DND-41 (cell line): ENCODE measurements around the gene SLC25A3.

Experiments used
- ATAC-seq: fragments of 200-7000 bp; cut with Tn5 transposase; 3 replicates; pipeline ENCODE4 v1.9.1; 2021; ENCODE audit warnings: low read depth; ENCODE audit not compliant: insufficient read depth
- DNase-seq: peaks from one replicate; pipeline ENCODE4 v3.0.0-alpha.2; 2020
- H2AFZ ChIP-seq: 2 replicates; pipeline ENCODE4 v1.6.0; 2012; ENCODE audit warnings: low read depth, low read length
- H3K27ac ChIP-seq: 2 replicates; pipeline ENCODE4 v1.5.1; 2012; ENCODE audit warnings: low read length, inconsistent platforms
- H3K27me3 ChIP-seq: fragments of 200-600 bp; sonication (generic); 2 replicates; pipeline ENCODE4 v1.6.0; 2012; ENCODE audit warnings: low read length, mild to moderate bottlenecking, inconsistent platforms; ENCODE audit not compliant: insufficient read depth, poor library complexity
- H3K36me3 ChIP-seq: 2 replicates; pipeline ENCODE4 v1.5.1; 2012; ENCODE audit warnings: low read length, inconsistent platforms; ENCODE audit not compliant: insufficient read depth
- H3K4me1 ChIP-seq: 2 replicates; pipeline ENCODE4 v1.5.1; 2012; ENCODE audit warnings: mild to moderate bottlenecking, low read length; ENCODE audit not compliant: insufficient read depth
- H3K4me2 ChIP-seq: 2 replicates; pipeline ENCODE4 v1.6.0; 2012; ENCODE audit warnings: mild to moderate bottlenecking, moderate library complexity, low read length, inconsistent platforms; ENCODE audit not compliant: insufficient read depth
- H3K4me3 ChIP-seq, 2 experiments: fragments of 200-600 bp in 1 of 2; shearing (Covaris generic) in 1 of 2; 2 replicates each; pipeline ENCODE4 v1.5.1; 2012 to 2016; ENCODE audit warnings: inconsistent platforms in 2 of 2, low read length in 2 of 2, mild to moderate bottlenecking in 2 of 2, low read depth in 1 of 2, moderate library complexity in 1 of 2
- H3K79me2 ChIP-seq: 2 replicates; pipeline ENCODE4 v1.6.0; 2012; ENCODE audit warnings: low read length, inconsistent platforms; ENCODE audit not compliant: insufficient read depth
- H3K9ac ChIP-seq: 2 replicates; pipeline ENCODE4 v1.6.0; 2012; ENCODE audit warnings: low read depth, mild to moderate bottlenecking, inconsistent platforms, low read length, moderate library complexity
- H3K9me3 ChIP-seq: 2 replicates; pipeline ENCODE4 v1.5.1; 2012; ENCODE audit warnings: low read length, moderate library complexity, mild to moderate bottlenecking, inconsistent platforms; ENCODE audit not compliant: insufficient read depth, severe bottlenecking
- H4K20me1 ChIP-seq: 2 replicates; pipeline ENCODE4 v1.6.0; 2012; ENCODE audit warnings: low read length; ENCODE audit not compliant: insufficient read depth
- CTCF ChIP-seq: IDR thresholded peaks from 2 replicates; pipeline ENCODE4 v1.5.1; 2012; ENCODE audit warnings: borderline replicate concordance, low read length, moderate library complexity, mild to moderate bottlenecking; ENCODE audit not compliant: poor library complexity, severe bottlenecking; ENCODE audit errors: extremely low read depth
- EZH2 ChIP-seq: IDR thresholded peaks from 3 replicates; pipeline ENCODE4 v1.6.1; 2012; ENCODE audit warnings: borderline replicate concordance, low read depth, mild to moderate bottlenecking, moderate library complexity, low read length, inconsistent platforms; ENCODE audit not compliant: severe bottlenecking

SLC25A3 gene

GRCh38 chr12:98610596-98610995 lies 17.1 kb downstream of the SLC25A3 start:
- Histone ChIP-seq H3K4me1 (no peaks in the 10 kb centered on the region), H3K4me3 (no peak overlapping the region), H3K4me2 (no peak overlapping the region), H3K36me3 (no peaks in the 10 kb centered on the region), H3K27ac (no peak overlapping the region), H3K9ac (no peak overlapping the region), H2AFZ (no peak overlapping the region), H3K9me3 (no peaks in the 10 kb centered on the region), H4K20me1 (no peaks in the 10 kb centered on the region), H3K79me2 (no peaks in the 10 kb centered on the region), H3K27me3 (no peaks in the 10 kb centered on the region)
- TF ChIP-seq CTCF (no peak), EZH2 (no peak)
- DNase-seq: no peak
- no peak for ATAC-seq

- Histone ChIP-seq H3K4me1 (no peaks in the 10 kb centered on the region), H3K36me3 (no peaks in the 10 kb centered on the region), H3K27me3 (no peaks in the 10 kb centered on the region), H3K9me3 (no peaks in the 10 kb centered on the region), H2AFZ (no peak overlapping the region), H3K79me2 (no peaks in the 10 kb centered on the region), H3K4me2 (no peak overlapping the region), H3K27ac (no peak overlapping the region), H3K4me3 (no peak overlapping the region), H4K20me1 (no peaks in the 10 kb centered on the region), H3K9ac (no peak overlapping the region)
- TF ChIP-seq CTCF: no peak
- no peak for TF ChIP-seq EZH2
- no peak for DNase-seq
- ATAC-seq: peak; percentile 67
Measured at GRCh38 chr12:98612696-98613334, 19.3 kb downstream of the SLC25A3 start.

DNA sequence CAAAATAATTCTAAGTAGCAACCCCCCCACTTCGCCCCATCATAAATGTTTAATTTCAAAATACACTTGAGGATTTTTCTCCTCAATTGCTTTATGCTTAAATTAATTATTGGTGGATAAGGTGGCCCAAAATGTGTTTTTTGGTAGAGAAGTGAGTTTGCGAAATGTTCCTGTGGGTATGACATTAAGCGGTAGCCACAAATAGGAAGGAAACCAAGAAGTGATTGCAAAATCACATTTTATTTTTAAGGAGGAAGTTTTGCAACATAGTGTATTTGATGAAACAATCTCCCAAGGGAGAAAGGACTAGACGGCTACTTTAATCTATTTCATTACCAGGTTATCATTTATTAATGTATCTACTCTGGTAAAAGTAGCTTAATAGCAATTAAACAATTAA lies 25.5 kb downstream of the SLC25A3 start:
- Histone ChIP-seq H3K4me1 (no peaks in the 10 kb centered on the region), H3K9ac (no peak overlapping the region), H3K36me3 (no peaks in the 10 kb centered on the region), H3K79me2 (no peaks in the 10 kb centered on the region), H3K27ac (no peak overlapping the region), H4K20me1 (no peaks in the 10 kb centered on the region), H3K4me2 (no peak overlapping the region), H3K9me3 (no peaks in the 10 kb centered on the region), H2AFZ (no peak overlapping the region), H3K27me3 (no peaks in the 10 kb centered on the region), H3K4me3 (no peak overlapping the region)
- TF ChIP-seq CTCF (no peak), EZH2 (no peak)
- ATAC-seq (no peak), DNase-seq (no peak)
